ENCODE measurements around the gene NTNG2.

Gene NTNG2

GRCh38 chr9:132207839-132208615, 46.2 kb downstream of the NTNG2 start:
- no peak for DNase-seq

DNA sequence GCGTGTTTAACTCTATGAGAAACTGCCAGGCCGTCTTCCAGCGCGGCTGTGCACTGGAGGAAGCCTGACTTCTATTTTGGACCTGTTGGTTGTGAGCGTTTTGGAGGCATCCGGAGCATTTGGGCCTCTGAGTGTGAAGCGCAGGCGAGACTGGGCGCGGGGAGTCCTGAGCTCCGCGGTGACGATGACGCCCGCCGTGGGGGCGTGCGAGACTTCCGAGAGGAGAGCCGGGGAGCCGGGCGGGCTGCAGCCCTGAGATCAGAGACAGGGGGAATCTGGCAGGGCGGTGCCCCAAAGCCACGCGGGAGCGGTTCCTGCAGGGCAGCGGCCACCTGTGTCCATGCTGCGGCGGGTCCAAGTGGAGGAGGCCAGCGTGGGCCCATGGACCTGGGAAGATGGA, 47.4 kb downstream of the NTNG2 start:
- no peak for DNase-seq

DNA sequence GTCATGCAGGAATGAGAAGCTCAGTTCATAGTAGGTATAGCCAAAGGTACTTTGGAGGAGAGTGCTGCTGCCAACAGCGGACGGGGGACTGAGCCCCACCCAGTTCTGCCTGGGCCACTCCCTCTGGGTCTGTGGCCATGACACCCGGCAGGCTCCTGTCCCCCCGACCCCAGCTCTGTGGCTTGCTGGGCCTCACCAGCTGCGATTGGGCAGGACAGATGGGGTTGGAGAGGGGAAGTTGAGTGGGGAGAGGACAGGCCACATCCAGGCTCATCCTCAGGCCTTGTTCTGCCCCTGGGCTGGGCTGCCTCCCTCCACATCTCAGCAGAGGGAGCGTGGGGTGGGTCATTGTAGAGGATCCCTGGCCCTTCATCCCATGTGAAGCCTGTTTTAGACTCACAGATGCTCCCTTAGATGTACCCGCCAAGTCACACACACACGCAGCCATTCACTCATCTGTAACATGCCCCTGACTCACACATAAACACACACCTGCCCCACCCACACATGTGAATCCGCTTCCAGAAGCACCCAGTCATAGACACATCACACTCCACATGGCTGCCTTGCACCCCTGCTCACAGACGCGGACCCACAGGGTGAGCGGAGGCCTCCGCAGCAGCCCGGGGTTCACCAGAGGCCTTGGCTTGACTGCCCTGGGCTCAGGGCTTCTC, 48.8 kb downstream of the NTNG2 start:
- peak; percentile 43 for DNase-seq

DNA sequence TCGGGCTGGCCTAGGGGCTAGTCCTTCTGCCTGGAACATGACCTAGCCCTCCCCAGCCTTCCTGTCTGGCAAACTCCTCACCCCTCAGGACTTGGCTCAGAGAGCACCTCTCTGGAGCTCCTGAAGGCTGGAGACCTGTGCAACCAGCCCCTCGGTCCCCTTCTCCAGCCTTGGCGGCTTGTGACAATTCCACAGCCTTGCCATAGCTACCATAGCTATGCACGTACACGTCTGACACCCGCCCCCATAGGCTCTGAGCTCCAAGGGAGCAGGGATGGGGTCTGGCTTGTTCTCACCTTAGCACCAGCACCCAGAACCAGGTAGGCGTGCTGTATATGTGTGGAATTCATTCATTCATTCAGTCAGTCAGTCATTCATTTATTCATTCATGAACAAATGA, 49.7 kb downstream of the NTNG2 start:
- DNase-seq, result no peak

DNA sequence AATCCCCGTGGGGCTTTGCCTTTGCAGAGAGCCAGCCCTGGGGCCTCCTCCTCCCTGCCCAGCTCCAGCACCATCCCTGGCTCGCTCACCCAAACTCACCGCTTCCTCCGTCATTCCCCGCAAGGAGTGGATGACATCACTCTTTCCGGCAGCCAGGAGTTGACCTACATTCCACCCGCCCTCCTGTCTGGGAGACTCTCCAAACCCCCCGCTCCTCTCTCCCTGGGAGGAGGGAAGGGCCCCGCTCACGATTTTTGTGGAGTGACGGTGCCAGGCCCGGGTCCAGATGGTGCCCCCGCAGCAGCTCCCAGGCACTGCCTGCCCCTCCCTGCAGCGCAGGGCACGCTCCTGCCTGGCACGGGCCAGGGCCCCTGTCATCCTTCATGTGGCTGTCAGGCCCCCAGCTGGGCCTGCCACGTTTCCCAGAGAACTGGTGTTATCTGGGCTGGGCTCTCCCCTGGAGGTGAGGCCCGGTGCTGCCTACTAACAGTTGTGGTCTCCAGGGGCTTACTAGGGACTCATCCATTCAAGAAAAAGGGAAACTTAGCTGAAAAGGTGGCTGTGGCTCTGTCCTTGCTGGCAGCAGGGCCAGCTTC, 52.3 kb downstream of the NTNG2 start:
- DNase-seq, result peak; percentile 92

GRCh38 chr9:132216861-132217619, 55.2 kb downstream of the NTNG2 start:
- DNase-seq, result no peak

GRCh38 chr9:132218208-132218607, 56.4 kb downstream of the NTNG2 start:
- DNase-seq, result no peak

DNA sequence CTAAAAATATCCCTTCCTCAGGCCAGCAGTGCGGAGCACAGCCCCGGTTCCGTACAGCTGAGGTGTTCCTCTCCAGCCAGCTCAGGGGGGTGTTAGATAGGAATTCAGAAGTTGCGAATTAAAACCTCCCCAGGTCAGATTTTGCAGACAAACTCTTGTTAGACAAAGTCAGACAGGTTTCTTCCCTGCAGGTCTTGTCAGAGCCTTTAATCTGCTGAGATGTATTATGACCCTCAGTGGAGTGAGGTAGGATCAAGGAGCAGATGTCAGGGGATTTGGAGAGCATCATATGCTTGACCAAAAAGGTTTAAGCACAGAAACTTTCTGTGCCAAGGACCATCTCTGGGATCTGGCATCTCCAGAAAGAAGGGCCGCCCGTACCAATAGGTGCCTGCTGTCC, 60.1 kb downstream of the NTNG2 start:
- DNase-seq, result no peak

- DNase-seq, result no peak
Observed at GRCh38 chr9:132224645-132225044, 62.8 kb downstream of the NTNG2 start.

- no peak for DNase-seq
Observed at GRCh38 chr9:132226571-132227430, 64.9 kb downstream of the NTNG2 start.

GRCh38 chr9:132228062-132228461, 66.2 kb downstream of the NTNG2 start:
- DNase-seq, result no peak

DNA sequence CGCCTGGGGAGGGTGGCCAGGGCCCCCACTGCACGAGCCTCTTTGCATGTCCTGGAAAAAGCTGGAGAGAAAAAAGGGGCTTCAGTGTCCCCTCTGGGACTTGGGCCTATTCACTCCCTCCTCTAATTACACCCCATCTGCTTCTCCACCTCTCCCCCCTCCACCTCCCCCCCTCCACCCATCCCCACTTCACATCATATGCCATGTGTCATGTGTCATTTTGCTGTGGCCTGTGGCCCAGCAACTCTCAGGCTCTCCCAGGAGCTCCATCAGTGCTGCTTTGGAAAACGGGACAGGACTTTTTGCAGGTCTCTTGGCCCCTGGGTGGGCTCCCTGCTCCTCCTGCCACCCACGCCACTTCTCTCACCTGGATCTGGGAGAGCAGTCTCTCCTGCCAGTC, 68.7 kb downstream of the NTNG2 start:
- no peak for DNase-seq

DNA sequence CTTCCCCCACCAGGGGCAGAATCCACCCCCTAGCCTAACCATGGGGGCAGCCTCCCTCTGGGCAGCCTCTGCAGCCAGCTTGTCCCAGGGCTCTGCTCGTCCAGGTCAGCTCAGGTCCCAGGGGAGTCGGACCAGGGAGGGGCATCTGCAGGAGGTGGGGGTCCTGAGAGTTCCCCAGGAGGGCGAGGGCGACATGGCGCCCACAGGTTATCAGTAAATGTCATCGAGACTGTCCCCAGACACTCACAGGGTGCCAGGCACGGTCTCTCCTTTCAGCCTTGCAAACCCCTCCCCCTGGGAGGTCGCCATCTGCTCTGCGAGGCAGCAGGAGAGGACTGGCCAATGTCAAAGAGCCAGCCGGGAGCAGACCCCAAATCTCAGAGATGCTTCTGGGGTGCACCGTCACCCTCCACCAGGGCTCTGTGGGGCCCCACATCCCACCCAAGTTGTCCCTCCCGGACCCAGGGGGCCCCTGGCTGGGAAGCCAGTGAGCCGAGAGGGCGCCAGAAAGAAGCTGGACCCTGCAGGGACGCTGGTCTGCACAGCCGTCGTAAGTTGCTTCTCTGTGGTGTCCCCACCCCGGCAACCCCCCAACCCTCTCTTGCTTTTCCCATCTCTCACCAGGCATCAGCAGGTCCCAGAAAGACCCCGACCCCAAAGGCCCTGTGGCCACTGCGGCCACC, 69.3 kb downstream of the NTNG2 start:
- DNase-seq, result no peak

DNA sequence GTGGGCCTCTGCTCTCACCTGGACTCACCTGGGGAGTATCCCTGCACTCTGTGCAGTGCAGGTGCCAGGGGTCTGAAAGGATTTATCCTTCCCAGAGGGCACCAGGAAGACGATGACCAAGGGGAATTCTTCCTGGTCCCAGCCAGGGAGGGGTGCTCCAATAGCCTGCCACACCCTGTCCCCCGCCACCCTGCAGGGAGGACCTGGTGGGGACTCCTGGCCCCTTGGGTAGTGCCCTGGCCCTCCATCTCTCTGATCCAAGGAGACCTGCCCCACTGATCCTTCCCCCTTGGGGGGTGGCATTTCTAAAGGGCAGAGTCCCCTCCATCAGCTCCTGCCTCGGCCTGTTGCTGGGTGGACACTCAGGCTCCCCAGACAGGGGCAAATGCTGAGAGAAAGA, 70.7 kb downstream of the NTNG2 start:
- no peak for DNase-seq

DNA sequence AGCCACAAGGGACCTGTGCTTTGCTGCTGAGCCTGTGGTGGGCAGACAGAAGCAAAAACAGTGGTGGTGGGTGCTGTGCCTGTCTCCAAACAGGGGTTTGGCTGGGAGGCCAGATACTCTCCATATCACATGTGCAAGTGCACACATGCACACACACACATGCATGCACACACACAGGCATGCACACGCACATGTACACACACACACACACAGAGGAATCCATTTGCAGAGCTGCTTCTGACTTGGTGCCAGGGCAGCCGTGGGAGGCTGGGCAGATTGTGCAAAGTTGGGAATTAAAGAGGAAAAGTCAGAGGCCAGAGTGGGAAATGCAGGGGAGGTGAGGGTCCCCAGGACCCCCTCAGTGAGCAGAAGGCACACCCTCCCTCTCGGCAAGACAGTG, 71.3 kb downstream of the NTNG2 start:
- no peak for DNase-seq

DNA sequence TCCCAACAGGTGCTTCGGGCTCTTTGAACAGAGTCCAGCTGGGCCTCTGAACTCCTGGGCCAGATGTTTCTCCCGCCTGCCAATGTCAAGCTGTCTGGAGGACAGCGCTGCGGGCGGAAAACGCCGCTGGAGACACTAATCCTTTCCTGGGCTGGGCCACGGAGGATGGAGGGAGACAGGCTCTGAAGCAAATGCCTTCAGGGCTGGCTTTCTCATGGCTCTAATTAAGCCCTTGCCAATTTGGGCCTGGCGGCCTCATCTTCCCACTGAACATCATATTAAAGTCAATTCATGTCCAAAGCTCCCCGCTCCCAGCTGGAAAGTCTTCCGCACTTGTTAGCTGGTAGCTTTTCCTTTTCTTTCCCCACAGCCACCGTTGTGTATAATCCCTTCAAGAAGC, 72.7 kb downstream of the NTNG2 start:
- no peak for DNase-seq

DNA sequence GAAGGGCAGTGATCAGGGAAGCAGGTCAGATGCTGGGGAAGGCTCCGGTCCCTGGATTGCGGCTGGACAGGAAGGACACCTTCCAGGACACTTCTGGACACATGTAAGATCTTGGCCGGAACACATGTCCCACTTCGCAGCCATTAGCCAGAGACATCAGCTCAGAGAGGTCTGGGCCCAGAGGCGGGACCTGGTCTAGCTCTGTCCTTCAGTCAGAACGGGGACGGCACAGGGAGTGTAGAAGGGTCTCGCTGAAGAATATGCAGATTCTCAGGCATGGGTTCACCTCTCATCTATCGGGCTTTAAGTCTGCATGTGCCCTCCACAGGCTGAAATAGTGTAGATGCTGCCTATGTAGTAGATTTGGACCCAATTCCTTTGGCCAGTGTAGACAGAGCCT, 73.3 kb downstream of the NTNG2 start:
- no peak for DNase-seq

- peak; percentile 46 for DNase-seq
Observed at GRCh38 chr9:132235894-132236661, 74.2 kb downstream of the NTNG2 start.

- DNase-seq, result no peak
Observed at GRCh38 chr9:132236662-132237311, 74.9 kb downstream of the NTNG2 start.

DNA sequence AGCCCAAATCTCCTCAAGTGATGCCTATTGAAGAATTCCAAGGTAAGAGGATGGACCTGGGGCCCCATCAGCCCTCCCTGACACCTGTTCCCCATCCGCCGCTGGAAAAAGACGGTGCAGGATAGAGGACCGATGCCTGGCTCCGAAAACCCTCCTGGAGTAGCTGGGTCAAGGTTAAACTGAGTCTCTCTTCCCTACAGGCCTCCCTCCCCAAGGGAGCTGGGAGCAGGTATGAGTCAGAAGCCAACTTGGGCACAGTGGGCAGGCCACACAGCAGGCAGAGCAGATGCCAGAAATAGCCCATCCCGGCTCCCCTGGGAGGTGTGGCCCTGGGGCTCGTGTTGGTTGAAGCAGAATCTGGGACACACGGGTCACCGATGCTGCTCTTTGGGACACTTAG, 75.6 kb downstream of the NTNG2 start:
- no peak for DNase-seq

Measured in fibroblast of skin of right quadriceps (primary cell).